Stimulated activated CD8-positive, alpha-beta memory T cell treated with anti-CD3 and anti-CD28 coated beads, Interleukin-7, amount 100 ng/mL, for 1 hour (primary cell): Measurements from ENCODE around the gene PI4KA.

ENCODE experiments used
- DNase-seq, 2 donors: peaks; one replicate each; pipeline ENCODE4 v3.0.0-alpha.2; 2020; ENCODE audit warnings: low read depth in 2 of 2

Gene PI4KA

GRCh38 chr22:20881869-20882815, 23.5 kb upstream of the PI4KA start:
- no peak for DNase-seq

- no peak for DNase-seq
Observed at GRCh38 chr22:20881231-20881630, 22.6 kb upstream of the PI4KA start.

- DNase-seq, result no peak
Observed at GRCh38 chr22:20877715-20878114, 19.1 kb upstream of the PI4KA start.

GRCh38 chr22:20875296-20875695, 16.7 kb upstream of the PI4KA start:
- DNase-seq, result no peak

- no peak for DNase-seq
Observed at GRCh38 chr22:20873214-20873613, 14.6 kb upstream of the PI4KA start.

- DNase-seq, result no peak
Observed at GRCh38 chr22:20869234-20869633, 10.6 kb upstream of the PI4KA start.

GRCh38 chr22:20868025-20868962, 9.7 kb upstream of the PI4KA start:
- no peak for DNase-seq

- no peak for DNase-seq
Observed at GRCh38 chr22:20867179-20868024, 8.8 kb upstream of the PI4KA start.

GRCh38 chr22:20866736-20867135, 8.1 kb upstream of the PI4KA start:
- DNase-seq, result no peak

GRCh38 chr22:20865875-20866445, 7.3 kb upstream of the PI4KA start:
- no peak for DNase-seq

GRCh38 chr22:20865331-20865730, 6.7 kb upstream of the PI4KA start:
- no peak for DNase-seq

- no peak for DNase-seq
Observed at GRCh38 chr22:20864186-20864908, 5.7 kb upstream of the PI4KA start.

- no peak for DNase-seq
Observed at GRCh38 chr22:20863366-20863765, 4.8 kb upstream of the PI4KA start.

GRCh38 chr22:20862540-20862939, 3.9 kb upstream of the PI4KA start:
- no peak for DNase-seq

- no peak for DNase-seq
Observed at GRCh38 chr22:20859615-20860014, 1.0 kb upstream of the PI4KA start.

GRCh38 chr22:20857838-20858614, 585 bp downstream of the PI4KA start:
- DNase-seq, result peak; percentile 61 to 66

GRCh38 chr22:20857247-20857643, 1.4 kb downstream of the PI4KA start:
- no peak for DNase-seq

GRCh38 chr22:20853236-20853660, 5.4 kb downstream of the PI4KA start:
- DNase-seq, result no peak

GRCh38 chr22:20852503-20852902, 6.1 kb downstream of the PI4KA start:
- DNase-seq, result no peak

- DNase-seq, result no peak
Observed at GRCh38 chr22:20852076-20852475, 6.5 kb downstream of the PI4KA start.
